SK-N-MC (cell line): Measurements from ENCODE around the gene VGLL4.

ENCODE experiments used
- EZH2 ChIP-seq: fragments of 200-600 bp; sonication (generic); IDR thresholded peaks from one replicate; pipeline ENCODE4 v1.6.1; 2017; ENCODE audit warnings: antibody characterized with exemption
- POLR2AphosphoS5 ChIP-seq: IDR thresholded peaks from 2 replicates; pipeline ENCODE4 v1.6.1; 2012; ENCODE audit warnings: mild to moderate bottlenecking, low read depth, low read length, borderline replicate concordance

- TF ChIP-seq POLR2AphosphoS5 (no peak), EZH2 (no peak)
These were observed 74.5 kb downstream of the VGLL4 start for GRCh38 chr3:11569156-11569741.
